GM21423 (cell line): Measurements from ENCODE around the gene CXXC5.
"Not testable (repeated sequence)": the region's sequence is repeated elsewhere in the genome, so short reads cannot be mapped to it uniquely, and the experiment has no call there.

Experiments
- ATAC-seq: cut with Tn5 transposase; IDR thresholded peaks from one replicate; pipeline ENCODE4 v1.9.1; 2021; ENCODE audit warnings: mild to moderate bottlenecking, moderate library complexity; ENCODE audit not compliant: unreplicated experiment

The CXXC5 gene

GRCh38 chr5:139708877-139709581 lies 60.9 kb downstream of the CXXC5 start:
- ATAC-seq, result no peak

- no peak for ATAC-seq
Measured at GRCh38 chr5:139709582-139710318, 61.6 kb downstream of the CXXC5 start.

- ATAC-seq, result no peak
Measured at GRCh38 chr5:139710319-139711066, 62.3 kb downstream of the CXXC5 start.

GRCh38 chr5:139711067-139711905 lies 63.1 kb downstream of the CXXC5 start:
- no peak for ATAC-seq

- ATAC-seq, result no peak
Measured at GRCh38 chr5:139711906-139712224, 63.7 kb downstream of the CXXC5 start.

- ATAC-seq, result no peak
Measured at GRCh38 chr5:139712412-139712811, 64.3 kb downstream of the CXXC5 start.

- ATAC-seq, result not testable (repeated sequence)
Measured at GRCh38 chr5:139713898-139714297, 65.7 kb downstream of the CXXC5 start.

GRCh38 chr5:139717221-139717620 lies 69.1 kb downstream of the CXXC5 start:
- no peak for ATAC-seq

GRCh38 chr5:139718403-139718802 lies 70.3 kb downstream of the CXXC5 start:
- not testable (repeated sequence) for ATAC-seq

GRCh38 chr5:139719970-139720369 lies 71.8 kb downstream of the CXXC5 start:
- ATAC-seq, result not testable (repeated sequence)

GRCh38 chr5:139723986-139724587 lies 75.9 kb downstream of the CXXC5 start:
- ATAC-seq, result no peak

GRCh38 chr5:139725073-139725830 lies 77.1 kb downstream of the CXXC5 start:
- no peak for ATAC-seq

- ATAC-seq, result no peak
Measured at GRCh38 chr5:139726248-139726647, 78.1 kb downstream of the CXXC5 start.

- ATAC-seq, result not testable (repeated sequence)
Measured at GRCh38 chr5:139727615-139728014, 79.5 kb downstream of the CXXC5 start.

GRCh38 chr5:139731281-139731680 lies 83.1 kb downstream of the CXXC5 start:
- ATAC-seq, result no peak

GRCh38 chr5:139732019-139732418 lies 83.9 kb downstream of the CXXC5 start:
- no peak for ATAC-seq

GRCh38 chr5:139733010-139733688 lies 85.0 kb downstream of the CXXC5 start:
- ATAC-seq, result no peak
